ENCODE measurements around the gene RPS6KA2.

The RPS6KA2 gene

GRCh38 chr6:166658115-166658791 is 31.2 kb upstream of the RPS6KA2 start:
- Histone ChIP-seq H3K27ac (replicated peaks) (no peak overlapping the region), H3K27me3 (ENCODE audit: insufficient read depth, poor library complexity, severe bottlenecking) (no peaks in the 10 kb centered on the region)

GRCh38 chr6:166657531-166657930 is 30.5 kb upstream of the RPS6KA2 start:
- Histone ChIP-seq H3K27ac (replicated peaks) (no peak overlapping the region), H3K4me3 (replicated peaks; ENCODE audit: insufficient read depth, low read length) (no peak overlapping the region)
- peak in 1 of 2 experiments; percentile 85 for DNase-seq (ENCODE audit: low read depth in 1 of 2, low spot score in 1 of 2)

More at GRCh38 chr6:166658115-166658791, 31.2 kb upstream of the RPS6KA2 start:
- TF ChIP-seq GABPA (IDR thresholded peaks at IDR 0.05; ENCODE audit: low read depth): no peak
- TF ChIP-seq SPI1 (IDR thresholded peaks at IDR 0.05; ENCODE audit: borderline replicate concordance, low read depth): no peak
- no peak for TF ChIP-seq REST (IDR thresholded peaks at IDR 0.05; ENCODE audit: insufficient replicate concordance, low read depth)
- TF ChIP-seq CTCF (IDR thresholded peaks at IDR 0.05; ENCODE audit: insufficient read depth, low read length): no peak
- TF ChIP-seq POLR2AphosphoS5 (IDR thresholded peaks at IDR 0.05; ENCODE audit: low read depth): no peak
- DNase-seq (ENCODE audit: low read depth in 1 of 2, low spot score in 1 of 2): no peak
- H3K4me3 ChIP-seq (replicated peaks; ENCODE audit: insufficient read depth, low read length): no peak overlapping the region

More at GRCh38 chr6:166657531-166657930, 30.5 kb upstream of the RPS6KA2 start:
- no peaks in the 10 kb centered on the region for H3K27me3 ChIP-seq (ENCODE audit: insufficient read depth, poor library complexity, severe bottlenecking)
- TF ChIP-seq SPI1 (IDR thresholded peaks at IDR 0.05; ENCODE audit: borderline replicate concordance, low read depth) (peak; percentile 85; the same call in 1 of the 2 replicates), GABPA (IDR thresholded peaks at IDR 0.05; ENCODE audit: low read depth) (0 out of 2 replicates have a peak, but pooled peaks have one; percentile 12), POLR2AphosphoS5 (IDR thresholded peaks at IDR 0.05; ENCODE audit: low read depth) (peak; percentile 60; the same call in 1 of the 2 replicates), REST (IDR thresholded peaks at IDR 0.05; ENCODE audit: insufficient replicate concordance, low read depth) (no peak), CTCF (IDR thresholded peaks at IDR 0.05; ENCODE audit: insufficient read depth, low read length) (no peak)

Measured in HL-60 (cell line).